Thyroid gland (tissue), 4 donors: Measurements from ENCODE around the gene HSD17B1. TPM values are rescaled to one million over a fixed set of nuclear protein-coding genes. Genes with fewer than 3 reads are reported as not detected.

Experiments
- DNase-seq, 2 donors: peaks; one replicate each; pipeline ENCODE4 v3.0.0-alpha.2; 2019
- H3K27ac ChIP-seq, 3 donors: fragments of 200-600 bp; sonication (generic); 1 replicate in 2 of 3; 2 replicates in 1 of 3; pipeline ENCODE4 v1.5.1; 2016 to 2019; ENCODE audit warnings: mild to moderate bottlenecking in 1 of 3, moderate library complexity in 1 of 3
- H3K27me3 ChIP-seq: fragments of 200-600 bp; sonication (generic); one replicate; pipeline ENCODE4 v1.5.1; 2019
- H3K36me3 ChIP-seq, 2 donors: fragments of 200-600 bp; sonication (generic); one replicate each; pipeline ENCODE4 v1.5.1; 2016 to 2019
- H3K4me1 ChIP-seq, 2 donors: fragments of 200-600 bp; sonication (generic); one replicate each; pipeline ENCODE4 v1.5.1; 2017 to 2019
- H3K4me3 ChIP-seq, 3 donors: fragments of 200-600 bp; sonication (generic); replicated peaks in 1 of 3; 1 replicate in 2 of 3; 2 replicates in 1 of 3; pipeline ENCODE4 v1.5.1; 2016; ENCODE audit warnings: mild to moderate bottlenecking in 1 of 3
- H3K9me3 ChIP-seq: fragments of 200-600 bp; sonication (generic); one replicate; pipeline ENCODE4 v1.5.1; 2017
- CTCF ChIP-seq, 6 experiments: fragments of 200-600 bp in 3 of 6; fragments of 450-650 bp in 3 of 6; sonication (generic) in 3 of 6; IDR thresholded peaks; one replicate each; pipeline ENCODE4 v1.5.1; 2016 to 2019; ENCODE audit warnings: antibody characterized with exemption in 6 of 6, mild to moderate bottlenecking in 2 of 6, inconsistent platforms in 1 of 6, moderate library complexity in 1 of 6
- POLR2A ChIP-seq, 2 donors: fragments of 450-650 bp; IDR thresholded peaks; one replicate each; pipeline ENCODE4 v1.6.1; 2017; ENCODE audit warnings: antibody characterized with exemption in 2 of 2, mild to moderate bottlenecking in 2 of 2, moderate library complexity in 1 of 2
- WGBS, 2 donors: methylation state at CpG; one replicate each; pipeline ENCODE4 v1.1.5; 2017; 5-methylcytosine and 5-hydroxymethylcytosine counted together
- intact Hi-C: fragments of 100-400 bp; cut with DNase I; formaldehyde crosslinking; loops from one replicate; pipeline ENCODE4 v1.15.1; 2023
- total RNA-seq, 4 donors: library from RNA; depleted of rRNA; stranded (reverse); fragments of >200 nt; gene quantifications; one replicate each; pipeline ENCODE4 v1.2.3, GENCODE V29; 2016

The HSD17B1 gene
- total RNA-seq, 4 donors from 2014 or later = 0.21 to 4.1 (median 1.3) TPM

GRCh38 chr17:42522263-42522790 is 30.4 kb upstream of the HSD17B1 start:
- H3K36me3 ChIP-seq = peaks cover 0 to 11% of the 10 kb centered on the region in 2 donors
- no peak overlapping the region for H3K4me3 ChIP-seq
- DNase-seq = no peak
- intact Hi-C loops = no loop called here
- TF ChIP-seq POLR2A (IDR thresholded peaks at IDR 0.05) (no peak), CTCF (IDR thresholded peaks at IDR 0.05) (no peak)
- H3K27me3 ChIP-seq = no peaks in the 10 kb centered on the region
- H3K4me1 ChIP-seq = peaks cover 30 to 74% of the 10 kb centered on the region in 2 donors
- no peaks in the 10 kb centered on the region for H3K9me3 ChIP-seq
- peak overlapping the region in 2 of 3 donors; percentile 93 to 99 for H3K27ac ChIP-seq
- WGBS, 2 donors = 79 to 87% methylated on average over 7 to 9 of the region's 9 CpGs

- WGBS, 2 donors = 83 to 98% methylated on average over 6 of the region's 8 CpGs
- no peak overlapping the region for H3K4me3 ChIP-seq
- intact Hi-C loops = no loop called here
- H3K36me3 ChIP-seq = peaks cover 0 to 11% of the 10 kb centered on the region in 2 donors
- no peaks in the 10 kb centered on the region for H3K9me3 ChIP-seq
- H3K27ac ChIP-seq = peak overlapping the region in 2 of 3 donors; percentile 93 to 99
- peaks cover 30 to 73% of the 10 kb centered on the region in 2 donors for H3K4me1 ChIP-seq
- TF ChIP-seq CTCF (IDR thresholded peaks at IDR 0.05) (no peak), POLR2A (IDR thresholded peaks at IDR 0.05) (no peak)
- no peaks in the 10 kb centered on the region for H3K27me3 ChIP-seq
- DNase-seq = no peak
Measured at GRCh38 chr17:42522798-42523278, 29.9 kb upstream of the HSD17B1 start.

- H3K4me3 ChIP-seq = no peak overlapping the region
- DNase-seq = no peak
- peaks cover 12 to 50% of the 10 kb centered on the region in 2 donors for H3K4me1 ChIP-seq
- no peaks in the 10 kb centered on the region for H3K9me3 ChIP-seq
- no peaks in the 10 kb centered on the region for H3K27me3 ChIP-seq
- intact Hi-C loops = loop anchor here (5.0 kb wide), 1 partner anchor 203 kb away; no protein-coding TSS in a partner anchor
- no peak for TF ChIP-seq CTCF (IDR thresholded peaks at IDR 0.05)
- WGBS, 2 donors = 87 to 90% methylated on average over 2 of the region's 2 CpGs
- H3K27ac ChIP-seq = peak overlapping the region in 2 of 3 donors; percentile 30 to 78
- peaks cover 0 to 11% of the 10 kb centered on the region in 2 donors for H3K36me3 ChIP-seq
Measured at GRCh38 chr17:42525221-42525620, 27.5 kb upstream of the HSD17B1 start.

GRCh38 chr17:42526031-42526444 is 26.7 kb upstream of the HSD17B1 start:
- 71 to 77% methylated on average over 6 of the region's 6 CpGs for WGBS, 2 donors
- Histone ChIP-seq H3K27ac (peak overlapping the region in 2 of 3 donors; percentile 68 to 78), H3K4me3 (no peak overlapping the region), H3K27me3 (no peaks in the 10 kb centered on the region), H3K9me3 (no peaks in the 10 kb centered on the region), H3K36me3 (peaks cover 0 to 10% of the 10 kb centered on the region in 2 donors), H3K4me1 (peaks cover 6 to 50% of the 10 kb centered on the region in 2 donors)
- intact Hi-C loops = loop anchor here (5.0 kb wide), 1 partner anchor 204 kb away; no protein-coding TSS in a partner anchor
- TF ChIP-seq CTCF (IDR thresholded peaks at IDR 0.05) (no peak), POLR2A (IDR thresholded peaks at IDR 0.05) (no peak)
- peak in 1 of 2 donors; percentile 55 for DNase-seq

GRCh38 chr17:42527932-42528331 is 24.8 kb upstream of the HSD17B1 start:
- Histone ChIP-seq H3K27ac (no peak overlapping the region), H3K4me1 (peaks cover 6 to 39% of the 10 kb centered on the region in 2 donors), H3K36me3 (peaks cover 0 to under 1% of the 10 kb centered on the region in 2 donors), H3K4me3 (no peak overlapping the region), H3K9me3 (no peaks in the 10 kb centered on the region), H3K27me3 (no peaks in the 10 kb centered on the region)
- no peak for DNase-seq
- 88 to 92% methylated on average over 6 of the region's 6 CpGs for WGBS, 2 donors
- intact Hi-C loops = loop anchor here (5.0 kb wide), 1 partner anchor 206 kb away; no protein-coding TSS in a partner anchor
- no peak for TF ChIP-seq CTCF (IDR thresholded peaks at IDR 0.05)
- TF ChIP-seq POLR2A (IDR thresholded peaks at IDR 0.05) = no peak
